ENCODE measurements around the gene MAD1L1. TPM values are rescaled to one million over a fixed set of nuclear protein-coding genes. Genes with fewer than 3 reads are reported as not detected.

The MAD1L1 gene
- total RNA-seq, 1 donor from 2014 or later, result 32.3 TPM

DNA sequence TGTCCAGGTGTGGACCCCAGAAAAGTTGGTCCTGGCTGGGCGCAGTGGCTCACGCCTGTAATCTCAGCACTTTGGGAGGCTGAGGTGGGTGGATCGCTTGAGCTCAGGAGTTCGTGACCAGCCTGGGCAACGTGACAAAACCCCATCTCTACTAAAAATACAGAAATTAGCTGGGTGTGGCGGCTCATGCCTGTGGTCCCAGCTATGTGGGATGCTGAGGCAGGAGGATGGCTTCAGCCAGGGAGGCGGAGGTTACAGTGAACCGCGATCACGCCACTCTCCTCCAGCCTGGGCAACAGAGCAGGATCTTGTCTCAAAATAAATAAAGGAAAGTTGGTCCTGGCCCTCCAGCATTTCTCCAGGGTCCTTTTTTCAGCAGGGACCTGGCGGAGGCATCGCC, 10.7 kb upstream of the MAD1L1 start:
- Histone ChIP-seq H3K4me3 (ENCODE audit: insufficient read depth, low read depth, low read length) (no peak overlapping the region), H2AFZ (ENCODE audit: low read depth, low read length) (no peak overlapping the region), H4K20me1 (ENCODE audit: insufficient read depth, low read length) (peaks cover 20% of the 10 kb centered on the region), H3K4me1 (ENCODE audit: insufficient read depth, low read length) (peaks cover 7% of the 10 kb centered on the region), H3K9ac (ENCODE audit: low read length) (peak overlapping the region; percentile 89), H3K27ac (ENCODE audit: low read depth, low read length) (no peak overlapping the region), H3K9me3 (ENCODE audit: insufficient read depth, low read depth, low read length) (no peaks in the 10 kb centered on the region), H3K4me2 (ENCODE audit: low read length) (peak overlapping the region; percentile 97), H3K27me3 (ENCODE audit: insufficient read depth, low read length) (no peaks in the 10 kb centered on the region), H3K79me2 (ENCODE audit: insufficient read depth, low read length) (peaks cover 36% of the 10 kb centered on the region), H3K36me3 (ENCODE audit: insufficient read depth, low read length) (no peaks in the 10 kb centered on the region)
- Mint-ChIP-seq H3K27me3 (ENCODE audit: low read depth, unreplicated experiment) (no peaks in the 10 kb centered on the region), H3K9me3 (ENCODE audit: unreplicated experiment) (no peaks in the 10 kb centered on the region), H3K4me3 (ENCODE audit: unreplicated experiment) (no peak overlapping the region), H3K4me1 (ENCODE audit: low read depth, unreplicated experiment) (peaks cover 7% of the 10 kb centered on the region), H3K36me3 (ENCODE audit: low read depth, unreplicated experiment) (peaks cover 4% of the 10 kb centered on the region), H3K27ac (ENCODE audit: unreplicated experiment) (no peak overlapping the region)
- no peak for FAIRE-seq
- DNase-seq (ENCODE audit: low read depth), result no peak
- TF ChIP-seq, protein P1, sequence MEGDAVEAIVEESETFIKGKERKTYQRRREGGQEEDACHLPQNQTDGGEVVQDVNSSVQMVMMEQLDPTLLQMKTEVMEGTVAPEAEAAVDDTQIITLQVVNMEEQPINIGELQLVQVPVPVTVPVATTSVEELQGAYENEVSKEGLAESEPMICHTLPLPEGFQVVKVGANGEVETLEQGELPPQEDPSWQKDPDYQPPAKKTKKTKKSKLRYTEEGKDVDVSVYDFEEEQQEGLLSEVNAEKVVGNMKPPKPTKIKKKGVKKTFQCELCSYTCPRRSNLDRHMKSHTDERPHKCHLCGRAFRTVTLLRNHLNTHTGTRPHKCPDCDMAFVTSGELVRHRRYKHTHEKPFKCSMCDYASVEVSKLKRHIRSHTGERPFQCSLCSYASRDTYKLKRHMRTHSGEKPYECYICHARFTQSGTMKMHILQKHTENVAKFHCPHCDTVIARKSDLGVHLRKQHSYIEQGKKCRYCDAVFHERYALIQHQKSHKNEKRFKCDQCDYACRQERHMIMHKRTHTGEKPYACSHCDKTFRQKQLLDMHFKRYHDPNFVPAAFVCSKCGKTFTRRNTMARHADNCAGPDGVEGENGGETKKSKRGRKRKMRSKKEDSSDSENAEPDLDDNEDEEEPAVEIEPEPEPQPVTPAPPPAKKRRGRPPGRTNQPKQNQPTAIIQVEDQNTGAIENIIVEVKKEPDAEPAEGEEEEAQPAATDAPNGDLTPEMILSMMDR (IDR thresholded peaks at IDR 0.05; ENCODE audit: insufficient read depth, low read depth, low read length), result no peak
- no peak for TF ChIP-seq EZH2 (IDR thresholded peaks at IDR 0.05; ENCODE audit: insufficient read depth, low read length)

DNA sequence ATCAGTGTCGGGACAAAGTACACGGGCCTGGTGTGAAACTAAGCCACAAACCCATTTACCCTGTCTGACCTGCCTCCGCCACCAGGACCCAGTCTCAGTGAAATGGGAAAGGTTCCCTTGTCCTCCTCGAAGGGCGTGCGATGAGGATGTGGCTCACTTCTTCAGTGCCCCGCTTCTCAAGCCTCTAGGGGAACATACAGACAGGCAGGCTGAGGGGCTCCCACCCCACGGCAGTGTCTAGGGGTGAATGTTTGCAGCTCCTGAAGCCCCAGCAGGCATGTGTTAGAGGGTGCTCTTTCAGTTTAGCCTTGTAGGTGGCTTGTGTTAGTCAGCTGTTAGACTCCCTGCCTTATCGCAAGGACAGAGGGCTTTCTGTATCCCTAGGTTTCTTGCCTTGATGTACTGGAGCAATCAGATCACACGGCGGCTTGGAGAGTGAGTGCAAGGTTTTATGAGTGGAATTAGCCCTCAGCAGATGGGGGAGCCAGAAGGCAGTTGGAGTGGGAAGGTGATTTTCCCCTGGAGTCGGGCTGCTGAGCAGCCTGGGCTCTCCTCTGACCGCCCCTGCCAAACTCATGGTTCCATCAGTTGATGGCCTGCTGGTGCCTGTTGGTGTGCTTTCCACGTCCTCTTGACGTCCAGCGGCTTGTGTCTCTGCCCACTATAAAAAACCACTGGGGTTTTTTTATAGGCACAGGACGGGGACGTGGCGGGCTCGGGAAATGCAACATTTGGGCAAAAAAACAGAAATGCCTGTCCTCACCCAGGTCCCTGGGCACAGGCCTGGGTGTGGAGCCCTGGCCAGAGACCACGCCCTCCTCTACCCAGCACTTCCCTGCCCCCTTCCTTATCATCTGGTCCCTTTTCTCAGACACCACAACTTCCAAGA, 10.0 kb upstream of the MAD1L1 start:
- Mint-ChIP-seq H3K27me3 (ENCODE audit: low read depth, unreplicated experiment) (no peaks in the 10 kb centered on the region), H3K9me3 (ENCODE audit: unreplicated experiment) (no peaks in the 10 kb centered on the region), H3K4me3 (ENCODE audit: unreplicated experiment) (peak overlapping the region; percentile 92), H3K36me3 (ENCODE audit: low read depth, unreplicated experiment) (peaks cover 4% of the 10 kb centered on the region), H3K27ac (ENCODE audit: unreplicated experiment) (peak overlapping the region; percentile 69), H3K4me1 (ENCODE audit: low read depth, unreplicated experiment) (peaks cover 4% of the 10 kb centered on the region)
- Histone ChIP-seq H3K4me2 (ENCODE audit: low read length) (peak overlapping the region; percentile 97), H3K4me1 (ENCODE audit: insufficient read depth, low read length) (peaks cover 4% of the 10 kb centered on the region), H3K27ac (ENCODE audit: low read depth, low read length) (peak overlapping the region; percentile 64), H2AFZ (ENCODE audit: low read depth, low read length) (peak overlapping the region; percentile 62), H3K9ac (ENCODE audit: low read length) (peak overlapping the region; percentile 89), H3K79me2 (ENCODE audit: insufficient read depth, low read length) (peaks cover 40% of the 10 kb centered on the region), H3K27me3 (ENCODE audit: insufficient read depth, low read length) (no peaks in the 10 kb centered on the region), H3K36me3 (ENCODE audit: insufficient read depth, low read length) (peaks cover 4% of the 10 kb centered on the region), H4K20me1 (ENCODE audit: insufficient read depth, low read length) (peaks cover 20% of the 10 kb centered on the region), H3K9me3 (ENCODE audit: insufficient read depth, low read depth, low read length) (no peaks in the 10 kb centered on the region), H3K4me3 (ENCODE audit: insufficient read depth, low read depth, low read length) (peak overlapping the region; percentile 89)
- TF ChIP-seq, protein P1 (IDR thresholded peaks at IDR 0.05; ENCODE audit: insufficient read depth, low read depth, low read length), result no peak
- no peak for TF ChIP-seq EZH2 (IDR thresholded peaks at IDR 0.05; ENCODE audit: insufficient read depth, low read length)
- no peak for FAIRE-seq
- no peak for DNase-seq (ENCODE audit: low read depth)
